Stomach (tissue), 9 donors: ENCODE results near the gene PSRC1. TPM values are rescaled to one million over a fixed set of nuclear protein-coding genes. Genes with fewer than 3 reads are reported as not detected.

Experiments used
- DNase-seq, 2 donors: peaks; one replicate each; pipeline versions ENCODE4 v3.0.0 to v3.0.0-alpha.2; 2013 to 2019
- H3K27ac ChIP-seq, 5 donors: fragments of 200-600 bp in 4 of 5; sonication (generic) in 4 of 5; one replicate each; pipeline ENCODE4 v1.5.1; 2013 to 2019; ENCODE audit warnings: mild to moderate bottlenecking in 1 of 5, moderate library complexity in 1 of 5
- H3K27me3 ChIP-seq, 3 donors: fragments of 200-600 bp; sonication (generic); one replicate each; pipeline ENCODE4 v1.5.1; 2017 to 2019; ENCODE audit warnings: mixed run types in 1 of 3
- H3K36me3 ChIP-seq, 4 donors: fragments of 200-600 bp; sonication (generic); 1 replicate in 3 of 4; 2 replicates in 1 of 4; pipeline ENCODE4 v1.5.1; 2016 to 2019
- H3K4me1 ChIP-seq, 4 donors: fragments of 200-600 bp; sonication (generic); one replicate each; pipeline ENCODE4 v1.5.1; 2016 to 2019
- H3K4me3 ChIP-seq, 4 donors: fragments of 200-600 bp; sonication (generic) in 3 of 4; one replicate each; pipeline ENCODE4 v1.5.1; 2016 to 2019; ENCODE audit warnings: mild to moderate bottlenecking in 1 of 4
- H3K9me3 ChIP-seq, 4 donors: fragments of 200-600 bp; sonication (generic); one replicate each; pipeline ENCODE4 v1.5.1; 2016 to 2019
- CTCF ChIP-seq, 7 experiments: fragments of 450-650 bp in 4 of 7; fragments of 200-600 bp in 3 of 7; sonication (generic) in 3 of 7; IDR thresholded peaks; one replicate each; pipeline ENCODE4 v1.5.1; 2016 to 2019; ENCODE audit warnings: antibody characterized with exemption in 7 of 7, control low read depth in 2 of 7, mild to moderate bottlenecking in 1 of 7
- EP300 ChIP-seq: sonication (generic); formaldehyde crosslinking; IDR thresholded peaks from one replicate; pipeline ENCODE4 v1.6.1; 2017; ENCODE audit warnings: antibody characterized with exemption
- POLR2A ChIP-seq, 4 donors: fragments of 450-650 bp; IDR thresholded peaks; one replicate each; pipeline ENCODE4 v1.6.1; 2016; ENCODE audit warnings: antibody characterized with exemption in 4 of 4, control low read depth in 2 of 4, mild to moderate bottlenecking in 1 of 4, moderate library complexity in 1 of 4
- POLR2AphosphoS5 ChIP-seq, 3 donors: sonication (generic); formaldehyde crosslinking; IDR thresholded peaks; one replicate each; pipeline ENCODE4 v1.6.1; 2016; ENCODE audit warnings: antibody characterized with exemption in 3 of 3
- WGBS, 5 donors: extraction: QIAGEN DNeasy Blood & Tissue Kit in 3 of 5; methylation state at CpG; one replicate each; pipeline versions ENCODE4 v1.1.5 to v1.1.7; 2013 to 2018; 5-methylcytosine and 5-hydroxymethylcytosine counted together
- intact Hi-C: fragments of 100-400 bp; cut with DNase I; formaldehyde crosslinking; loops from one replicate; pipeline ENCODE4 v1.15.1; 2023; ENCODE audit warnings: low total_unique reads
- polyA plus RNA-seq, 3 donors: library from polyadenylated mRNA; stranded (reverse); fragments of 200-250 nt; gene quantifications; one replicate each; pipeline ENCODE4 v1.2.3, GENCODE V29; 2013
- total RNA-seq, 5 donors: library from RNA; depleted of rRNA; stranded (reverse); fragments of >200 nt; gene quantifications; one replicate each; pipeline versions ENCODE4 v1.1.0 to v1.2.3, GENCODE V29; 2014 to 2016
- donor health status: healthy with polysubstance abuse.
- donor health status: Bipolar disorder and iron deficiency.
- donor health status: healthy.

PSRC1 gene
- total and polyA plus RNA-seq, 8 donors, result 0.29 to 18.7 (median 3.6) TPM; not detected in 1

- WGBS, 5 donors, result 89 to 92% (median 91%) methylated on average over 19 to 33 of the region's 33 CpGs
- H3K27ac ChIP-seq, result no peak overlapping the region
- intact Hi-C loops, result no loop called here
- no peaks in the 10 kb centered on the region for H3K27me3 ChIP-seq
- TF ChIP-seq POLR2A (IDR thresholded peaks at IDR 0.05) (no peak), EP300 (no peak), POLR2AphosphoS5 (IDR thresholded peaks at IDR 0.05) (no peak), CTCF (IDR thresholded peaks at IDR 0.05) (no peak)
- no peak for DNase-seq
- H3K36me3 ChIP-seq, result peaks cover 0 to 72% (median 31%) of the 10 kb centered on the region in 4 donors
- H3K4me3 ChIP-seq, result no peak overlapping the region
- peaks cover 3 to 23% (median 5%) of the 10 kb centered on the region in 4 donors for H3K4me1 ChIP-seq
- H3K9me3 ChIP-seq, result no peaks in the 10 kb centered on the region
These were observed 13.5 kb downstream of the PSRC1 start for GRCh38 chr1:109269212-109269980.

DNA sequence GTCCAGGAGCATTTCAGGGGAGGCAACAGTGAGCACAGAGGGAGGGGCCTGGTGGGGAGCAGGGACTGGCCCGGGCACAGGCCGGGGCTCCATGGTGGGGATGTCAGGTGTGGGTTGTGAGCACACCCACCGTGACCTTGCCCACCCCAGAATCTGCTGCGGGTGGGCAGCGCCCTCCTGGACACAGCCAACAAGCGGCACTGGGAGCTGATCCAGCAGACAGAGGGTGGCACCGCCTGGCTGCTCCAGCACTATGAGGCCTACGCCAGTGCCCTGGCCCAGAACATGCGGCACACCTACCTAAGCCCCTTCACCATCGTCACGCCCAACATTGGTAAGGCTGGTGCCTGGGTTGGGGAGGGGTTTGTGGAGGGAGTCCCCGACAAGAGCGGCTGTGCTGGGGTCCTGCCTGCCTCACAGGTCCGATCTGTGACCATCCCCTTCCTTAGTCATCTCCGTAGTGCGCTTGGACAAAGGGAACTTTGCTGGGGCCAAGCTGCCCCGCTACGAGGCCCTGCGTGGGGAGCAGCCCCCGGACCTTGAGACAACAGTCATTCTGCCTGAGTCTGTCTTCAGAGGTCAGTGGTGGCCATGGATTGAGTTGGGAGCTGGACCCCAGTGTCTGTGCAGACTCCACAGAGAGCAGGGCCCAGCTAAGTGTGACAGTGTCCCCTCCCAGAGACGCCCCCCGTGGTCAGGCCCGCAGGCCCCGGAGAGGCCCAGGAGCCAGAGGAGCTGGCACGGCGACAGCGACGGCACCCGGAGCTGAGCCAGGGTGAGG, 14.3 kb downstream of the PSRC1 start:
- TF ChIP-seq EP300 (no peak), POLR2A (IDR thresholded peaks at IDR 0.05) (no peak), CTCF (IDR thresholded peaks at IDR 0.05) (no peak), POLR2AphosphoS5 (IDR thresholded peaks at IDR 0.05) (no peak)
- Histone ChIP-seq H3K4me3 (no peak overlapping the region), H3K27me3 (no peaks in the 10 kb centered on the region), H3K36me3 (peaks cover 0 to 72% (median 31%) of the 10 kb centered on the region in 4 donors), H3K27ac (no peak overlapping the region), H3K4me1 (peaks cover 0 to 23% (median 4%) of the 10 kb centered on the region in 4 donors), H3K9me3 (no peaks in the 10 kb centered on the region)
- DNase-seq, result no peak
- intact Hi-C loops, result no loop called here
- 80 to 94% (median 90%) methylated on average over 5 to 29 of the region's 29 CpGs for WGBS, 5 donors

- TF ChIP-seq CTCF (IDR thresholded peaks at IDR 0.05) (no peak), POLR2AphosphoS5 (IDR thresholded peaks at IDR 0.05) (no peak), POLR2A (IDR thresholded peaks at IDR 0.05) (no peak), EP300 (no peak)
- H3K27ac ChIP-seq, result no peak overlapping the region
- DNase-seq, result no peak
- H3K4me1 ChIP-seq, result peaks cover 0 to 20% (median 6%) of the 10 kb centered on the region in 4 donors
- H3K36me3 ChIP-seq, result peaks cover 0 to 69% (median 31%) of the 10 kb centered on the region in 4 donors
- H3K9me3 ChIP-seq, result no peaks in the 10 kb centered on the region
- H3K4me3 ChIP-seq, result no peak overlapping the region
- H3K27me3 ChIP-seq, result no peaks in the 10 kb centered on the region
- WGBS, 5 donors, result 90 to 93% (median 91%) methylated on average over 14 to 17 of the region's 17 CpGs
- intact Hi-C loops, result no loop called here
These were observed 15.1 kb downstream of the PSRC1 start for GRCh38 chr1:109267743-109268300.

DNA sequence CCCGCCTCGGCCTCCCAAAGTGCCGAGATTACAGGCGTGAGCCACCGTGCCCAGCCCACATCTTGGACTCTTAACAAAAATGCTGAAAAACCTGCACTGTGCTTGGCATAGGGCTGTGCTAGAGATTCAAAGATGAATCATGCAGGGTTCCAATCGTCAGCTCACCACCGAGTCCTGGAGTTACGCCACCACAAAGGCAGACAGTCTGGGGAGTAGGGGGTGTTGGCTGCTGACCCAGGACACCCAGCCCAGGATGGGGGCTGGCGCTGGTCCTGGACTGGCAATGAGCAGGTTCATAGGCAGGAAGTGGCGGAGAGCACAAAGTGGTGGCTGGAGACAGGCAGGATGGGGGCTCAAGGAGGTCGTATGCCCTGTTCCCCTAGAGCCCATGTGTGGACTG, 16.0 kb downstream of the PSRC1 start:
- H3K9me3 ChIP-seq, result no peaks in the 10 kb centered on the region
- WGBS, 5 donors, result 82 to 88% (median 82%) methylated on average over 9 to 11 of the region's 11 CpGs
- H3K4me3 ChIP-seq, result no peak overlapping the region
- peaks cover 0 to 14% (median 6%) of the 10 kb centered on the region in 4 donors for H3K4me1 ChIP-seq
- H3K36me3 ChIP-seq, result peaks cover 0 to 64% (median 27%) of the 10 kb centered on the region in 4 donors
- H3K27ac ChIP-seq, result no peak overlapping the region
- no peak for TF ChIP-seq CTCF (IDR thresholded peaks at IDR 0.05)
- TF ChIP-seq POLR2A (IDR thresholded peaks at IDR 0.05), result no peak
- TF ChIP-seq POLR2AphosphoS5 (IDR thresholded peaks at IDR 0.05), result no peak
- no peak for TF ChIP-seq EP300
- intact Hi-C loops, result no loop called here
- no peaks in the 10 kb centered on the region for H3K27me3 ChIP-seq
- no peak for DNase-seq
